Ishikawa (cell line): ENCODE data around the gene MED13L.

Experiments
- CEBPB ChIP-seq: IDR thresholded peaks from 2 replicates; pipeline ENCODE4 v1.6.1; 2012
- CREB1 ChIP-seq: IDR thresholded peaks from 2 replicates; pipeline ENCODE4 v1.6.1; 2012; ENCODE audit warnings: low read depth
- EGR1 ChIP-seq: IDR thresholded peaks from 2 replicates; pipeline ENCODE4 v1.6.1; 2012
- EP300 ChIP-seq: IDR thresholded peaks from 2 replicates; pipeline ENCODE4 v1.6.1; 2012; ENCODE audit warnings: borderline replicate concordance
- FOXM1 ChIP-seq: IDR thresholded peaks from 2 replicates; pipeline ENCODE4 v1.6.1; 2012; ENCODE audit warnings: low read depth, borderline replicate concordance
- MAX ChIP-seq: IDR thresholded peaks from 2 replicates; pipeline ENCODE4 v1.6.1; 2012
- NFIC ChIP-seq: IDR thresholded peaks from 2 replicates; pipeline ENCODE4 v1.6.1; 2012
- RAD21 ChIP-seq: IDR thresholded peaks from 2 replicates; pipeline ENCODE4 v1.6.1; 2012; ENCODE audit warnings: low read depth
- REST ChIP-seq: IDR thresholded peaks from 2 replicates; pipeline ENCODE4 v1.6.1; 2012; ENCODE audit warnings: low read depth, mild to moderate bottlenecking
- TAF1 ChIP-seq: IDR thresholded peaks from 2 replicates; pipeline ENCODE4 v1.6.1; 2012; ENCODE audit warnings: low read depth, mild to moderate bottlenecking
- TCF12 ChIP-seq: IDR thresholded peaks from 2 replicates; pipeline ENCODE4 v1.6.1; 2012; ENCODE audit warnings: low read depth
- TEAD4 ChIP-seq: IDR thresholded peaks from 2 replicates; pipeline ENCODE4 v1.6.1; 2012
- USF1 ChIP-seq: IDR thresholded peaks from 2 replicates; pipeline ENCODE4 v1.6.1; 2012
- YY1 ChIP-seq: IDR thresholded peaks from 2 replicates; pipeline ENCODE4 v1.6.1; 2012; ENCODE audit warnings: low read depth
- ZBTB7A ChIP-seq: IDR thresholded peaks from 2 replicates; pipeline ENCODE4 v1.6.1; 2012; ENCODE audit warnings: low read depth

Gene MED13L

GRCh38 chr12:116106870-116107269 is 170.6 kb downstream of the MED13L start:
- TF ChIP-seq EP300 (no peak), TCF12 (no peak)

GRCh38 chr12:116104167-116104767 is 173.2 kb downstream of the MED13L start:
- TF ChIP-seq CREB1 (no peak), EGR1 (no peak), FOXM1 (no peak), YY1 (no peak), USF1 (no peak), ZBTB7A (no peak), NFIC (no peak), TAF1 (no peak), MAX (no peak), CEBPB (no peak)

- TF ChIP-seq REST: no peak
- no peak for TF ChIP-seq TCF12
- no peak for TF ChIP-seq RAD21
- no peak for TF ChIP-seq ZBTB7A
- no peak for TF ChIP-seq TEAD4
- no peak for TF ChIP-seq TAF1
- no peak for TF ChIP-seq EP300
- TF ChIP-seq YY1: no peak
- TF ChIP-seq NFIC: no peak
- no peak for TF ChIP-seq USF1
- TF ChIP-seq FOXM1: no peak
- no peak for TF ChIP-seq EGR1
- no peak for TF ChIP-seq CREB1
- no peak for TF ChIP-seq MAX
- no peak for TF ChIP-seq CEBPB
Measured at GRCh38 chr12:116101991-116102390, 175.5 kb downstream of the MED13L start.

- TF ChIP-seq USF1: no peak
- no peak for TF ChIP-seq NFIC
- no peak for TF ChIP-seq FOXM1
- no peak for TF ChIP-seq TCF12
- TF ChIP-seq CREB1: no peak
- TF ChIP-seq ZBTB7A: no peak
- TF ChIP-seq REST: no peak
- TF ChIP-seq RAD21: no peak
- TF ChIP-seq TAF1: no peak
Measured at GRCh38 chr12:116099652-116100432, 177.7 kb downstream of the MED13L start.

GRCh38 chr12:116096874-116097273 is 180.6 kb downstream of the MED13L start:
- TF ChIP-seq NFIC (no peak), TCF12 (no peak), CEBPB (no peak), TEAD4 (no peak), TAF1 (no peak), RAD21 (no peak), EP300 (no peak), ZBTB7A (no peak), USF1 (no peak), REST (no peak), EGR1 (no peak), FOXM1 (no peak), CREB1 (no peak), MAX (no peak), YY1 (no peak)
